Sigmoid colon (tissue), 4 donors: ENCODE measurements around the gene STK11IP.

Experiments
- CTCF ChIP-seq, 4 experiments: fragments of 450-650 bp in 3 of 4; fragments of 200-600 bp in 1 of 4; IDR thresholded peaks; one replicate each; pipeline ENCODE4 v1.5.1; 2016 to 2019; ENCODE audit warnings: antibody characterized with exemption in 4 of 4, mild to moderate bottlenecking in 3 of 4, moderate library complexity in 2 of 4
- EP300 ChIP-seq, 4 donors: sonication (generic); formaldehyde crosslinking; IDR thresholded peaks; one replicate each; pipeline ENCODE4 v1.6.1; 2017; ENCODE audit warnings: antibody characterized with exemption in 4 of 4
- POLR2A ChIP-seq, 2 donors: fragments of 450-650 bp; IDR thresholded peaks; one replicate each; pipeline ENCODE4 v1.6.1; 2016; ENCODE audit warnings: antibody characterized with exemption in 2 of 2, mild to moderate bottlenecking in 2 of 2, moderate library complexity in 2 of 2
- POLR2AphosphoS5 ChIP-seq, 4 donors: sonication (generic); formaldehyde crosslinking; IDR thresholded peaks; one replicate each; pipeline ENCODE4 v1.6.1; 2017; ENCODE audit warnings: antibody characterized with exemption in 4 of 4

GRCh38 chr2:219551441-219552381 is 45.9 kb upstream of the STK11IP start:
- TF ChIP-seq CTCF (IDR thresholded peaks at IDR 0.05) (no peak), POLR2AphosphoS5 (IDR thresholded peaks at IDR 0.05) (no peak), EP300 (IDR thresholded peaks at IDR 0.05) (no peak), POLR2A (IDR thresholded peaks at IDR 0.05) (no peak)
